ENCODE data around the gene KRT84.

Gene KRT84

DNA sequence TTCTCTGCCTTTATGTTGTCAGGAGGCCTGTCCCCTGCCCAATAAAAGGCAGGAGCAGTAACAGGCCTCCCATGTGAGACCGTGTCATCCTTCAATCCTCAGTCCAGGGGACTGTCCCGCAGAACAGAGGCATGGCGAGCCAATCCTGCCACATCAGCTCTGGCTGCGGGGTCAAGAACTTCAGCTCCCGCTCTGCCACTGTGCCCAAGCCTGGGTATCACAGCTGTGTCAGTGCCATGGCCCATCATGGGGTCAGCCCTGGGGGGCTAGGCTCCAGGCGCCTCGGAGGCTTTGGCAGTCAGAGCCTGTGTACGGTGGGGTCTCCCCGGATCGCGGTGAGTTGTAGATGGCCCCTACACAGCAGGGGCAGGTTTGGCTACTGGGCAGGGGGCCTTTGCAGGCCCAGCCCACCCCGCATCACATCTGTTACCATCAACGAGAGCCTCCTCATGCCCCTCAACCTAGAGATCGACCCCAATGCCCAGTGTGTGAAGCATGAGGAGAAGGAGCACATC, 44.3 kb downstream of the KRT84 start:
- DNase-seq, result no peak

DNA sequence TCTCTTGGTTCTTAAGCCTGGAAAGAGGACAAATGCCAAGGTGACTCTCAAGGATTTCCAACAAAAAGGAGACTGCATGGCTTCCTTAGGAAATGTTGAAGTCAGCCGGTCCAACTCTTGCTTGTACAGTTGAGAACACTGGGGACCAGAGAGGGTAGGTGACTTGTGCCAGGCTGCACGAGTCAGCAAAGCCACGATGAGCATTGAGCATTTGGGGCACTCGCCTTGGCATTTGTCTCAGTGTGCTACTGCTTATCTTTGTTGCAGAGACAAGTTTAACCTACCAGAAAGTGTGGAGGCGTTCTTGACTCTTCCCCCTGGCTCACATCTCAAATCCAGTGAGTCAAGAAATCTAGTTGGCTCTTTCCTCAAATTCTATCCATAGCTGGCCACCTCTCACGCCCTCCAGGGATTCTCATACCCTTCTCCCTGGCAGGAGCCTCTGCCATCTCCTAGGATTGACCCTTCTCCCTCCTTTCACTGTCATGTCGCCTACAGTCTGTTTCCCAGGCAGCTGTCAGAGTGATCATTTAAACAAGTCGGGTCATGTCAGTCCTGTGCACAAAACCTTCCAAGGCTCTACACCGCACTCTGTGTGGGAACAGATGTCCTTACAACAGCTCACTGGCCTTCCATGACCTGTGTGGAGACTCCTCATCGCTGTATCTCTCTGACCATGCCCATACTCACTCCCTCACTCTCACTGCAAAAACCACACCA, 47.1 kb downstream of the KRT84 start:
- no peak for DNase-seq

DNA sequence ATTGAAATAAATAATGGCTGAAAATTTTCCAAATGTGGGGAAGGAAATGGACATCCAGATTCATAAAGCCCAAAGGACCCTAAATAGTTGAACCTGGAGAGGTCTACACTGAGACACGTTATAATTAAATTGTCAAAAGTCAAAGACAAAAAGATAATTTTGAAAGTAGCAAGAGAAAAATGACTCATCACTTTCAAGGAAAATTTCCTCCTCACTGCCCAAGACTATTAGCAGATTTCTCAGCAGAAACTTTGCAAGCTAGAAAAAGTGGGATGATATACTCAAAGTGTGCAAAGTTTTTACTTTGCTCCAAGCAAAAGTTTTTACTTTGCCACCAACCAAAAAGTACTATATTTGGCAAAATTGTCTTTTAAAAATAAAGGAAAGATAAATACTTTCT, 48.4 kb downstream of the KRT84 start:
- DNase-seq, result no peak

DNA sequence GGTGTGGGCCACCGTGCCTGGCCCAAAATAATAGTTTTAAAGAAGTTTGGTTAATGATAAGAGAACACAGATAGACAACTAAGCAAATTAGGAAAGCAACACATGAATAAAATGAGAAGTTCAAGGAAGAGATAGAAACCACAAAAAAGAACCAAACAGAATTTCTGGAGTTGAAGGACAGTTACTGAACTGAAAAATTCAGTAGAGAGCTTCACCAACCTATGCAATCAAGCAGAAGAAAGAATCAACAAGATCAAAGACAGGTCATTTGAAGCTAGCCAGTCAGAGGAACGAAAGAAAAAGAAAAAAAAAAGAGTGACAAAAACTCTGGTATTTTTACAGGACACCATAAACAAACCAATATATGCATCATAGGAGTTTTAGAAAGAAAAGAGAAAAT, 48.8 kb downstream of the KRT84 start:
- no peak for DNase-seq

DNA sequence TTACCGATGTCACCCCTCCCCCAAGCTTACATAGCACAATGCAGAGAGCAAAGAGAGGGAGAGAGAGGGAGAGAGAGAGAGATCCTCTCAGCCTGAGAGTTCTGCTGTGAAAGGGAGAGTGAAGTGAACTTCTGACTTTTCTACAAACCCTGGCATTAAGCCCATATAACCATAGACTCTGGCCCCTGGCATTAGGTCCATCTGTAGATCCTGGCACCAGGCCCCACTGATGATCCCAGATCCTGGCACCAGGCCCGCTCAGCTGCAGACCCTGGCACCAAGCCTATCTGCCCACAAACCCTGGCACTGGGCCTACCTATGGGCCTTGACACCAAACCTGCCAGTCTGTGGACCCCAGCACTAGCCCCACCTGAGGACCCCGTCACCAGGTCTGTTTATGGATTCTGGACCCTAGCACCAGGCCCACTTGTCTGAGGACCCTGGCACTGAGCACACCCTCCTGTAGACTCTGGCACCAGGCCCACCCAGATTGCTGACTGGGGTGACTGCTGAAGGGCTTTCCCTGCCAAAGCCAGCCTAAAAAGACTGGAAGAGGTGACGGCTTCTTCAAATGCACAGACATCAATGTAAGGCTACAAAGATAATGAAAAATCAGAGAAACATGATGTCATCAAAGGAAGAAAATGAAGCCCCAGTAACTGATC, 49.7 kb downstream of the KRT84 start:
- no peak for DNase-seq

DNA sequence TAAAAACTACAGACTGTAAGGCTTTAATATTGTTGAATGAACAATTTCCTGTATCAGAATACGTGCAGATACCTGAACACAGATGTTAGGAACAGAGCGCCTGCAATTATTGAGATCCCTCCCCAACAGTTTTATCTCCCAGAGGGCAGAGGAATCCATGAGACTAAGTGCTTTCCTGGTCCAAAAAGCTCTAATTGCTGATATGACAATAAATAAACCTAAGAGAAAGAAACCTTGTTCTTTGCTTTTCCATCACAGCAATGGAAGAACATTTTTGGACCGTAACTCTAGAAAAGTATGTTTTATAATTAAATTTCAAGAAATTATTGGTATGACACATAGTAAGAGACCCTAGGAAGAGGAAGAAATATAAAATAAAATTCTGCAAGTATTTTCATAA, 51.3 kb downstream of the KRT84 start:
- no peak for DNase-seq

DNA sequence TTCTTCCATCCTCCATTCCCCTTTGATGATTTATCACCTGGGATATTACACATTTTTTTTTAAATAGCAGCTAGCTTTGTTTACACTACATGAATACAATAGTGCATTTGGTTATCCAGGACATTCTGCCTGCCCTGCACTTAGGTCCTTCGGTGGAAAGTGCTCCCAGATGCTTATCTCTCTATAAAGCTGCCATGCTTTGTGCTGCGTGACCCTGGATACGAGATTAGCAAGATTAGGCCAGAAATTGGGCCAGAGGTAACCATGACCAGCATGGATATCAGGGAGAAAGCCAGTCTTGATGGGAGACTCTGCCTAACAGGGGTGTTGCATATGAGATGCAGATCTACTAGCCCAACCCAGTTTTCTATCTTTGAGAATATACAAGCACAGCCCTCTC, 52.1 kb downstream of the KRT84 start:
- no peak for DNase-seq

DNA sequence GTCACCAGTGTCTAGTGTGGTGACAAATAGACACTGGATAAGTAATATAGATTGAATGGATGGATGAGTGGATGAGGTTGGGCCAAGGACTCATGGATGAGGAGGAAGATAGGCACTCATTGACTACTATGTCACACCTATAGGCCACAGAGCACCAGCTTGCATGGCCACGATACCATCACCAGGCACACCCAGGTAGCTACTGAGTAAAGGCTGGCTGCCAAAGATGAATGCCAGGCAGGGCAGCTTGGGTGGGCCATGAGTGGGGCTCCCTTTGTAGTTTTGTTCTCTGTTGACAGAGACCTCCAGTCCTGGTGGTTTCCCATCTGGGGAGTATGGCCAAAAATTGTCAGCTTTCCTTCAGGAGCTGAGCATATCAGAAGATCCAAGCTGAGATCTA, 53.1 kb downstream of the KRT84 start:
- DNase-seq, result no peak

DNA sequence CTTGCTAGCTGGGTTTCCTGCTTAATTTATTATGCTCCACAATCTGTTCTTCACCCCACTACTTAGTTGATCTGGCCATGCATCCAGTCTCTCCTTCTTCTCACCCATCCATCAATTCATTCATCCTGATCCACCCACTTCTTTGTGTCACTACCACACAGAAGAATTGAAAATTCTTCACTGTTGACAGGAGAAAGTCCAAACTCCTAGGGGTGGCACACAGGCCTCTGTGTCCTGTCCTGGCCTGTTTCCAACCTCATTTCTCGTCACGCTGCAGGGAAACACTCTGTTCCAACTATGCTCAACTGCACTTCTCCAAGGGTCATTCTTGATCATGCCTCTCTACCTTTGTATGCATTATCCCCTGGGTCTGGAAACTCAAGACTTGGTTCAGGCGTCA, 53.6 kb downstream of the KRT84 start:
- no peak for DNase-seq

DNA sequence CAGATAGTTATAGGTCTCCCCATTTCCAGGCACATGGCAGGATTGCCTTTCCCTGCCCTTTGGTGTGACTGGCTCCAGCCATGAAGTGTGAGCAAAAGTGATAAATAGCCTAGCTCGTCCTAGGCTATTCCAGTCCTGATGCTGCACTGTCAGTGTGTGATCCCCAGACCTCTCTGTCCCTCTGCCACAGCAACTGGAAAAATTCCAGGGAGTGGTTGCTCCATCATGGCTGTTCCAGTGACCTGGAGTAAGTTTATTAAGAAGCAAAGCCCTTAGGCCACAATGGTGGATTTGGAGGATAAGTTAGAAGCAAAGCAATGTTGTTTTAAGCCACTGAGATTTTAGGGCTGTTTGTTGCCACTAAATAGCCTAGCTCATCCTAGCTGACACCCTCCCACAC, 54.4 kb downstream of the KRT84 start:
- no peak for DNase-seq

DNA sequence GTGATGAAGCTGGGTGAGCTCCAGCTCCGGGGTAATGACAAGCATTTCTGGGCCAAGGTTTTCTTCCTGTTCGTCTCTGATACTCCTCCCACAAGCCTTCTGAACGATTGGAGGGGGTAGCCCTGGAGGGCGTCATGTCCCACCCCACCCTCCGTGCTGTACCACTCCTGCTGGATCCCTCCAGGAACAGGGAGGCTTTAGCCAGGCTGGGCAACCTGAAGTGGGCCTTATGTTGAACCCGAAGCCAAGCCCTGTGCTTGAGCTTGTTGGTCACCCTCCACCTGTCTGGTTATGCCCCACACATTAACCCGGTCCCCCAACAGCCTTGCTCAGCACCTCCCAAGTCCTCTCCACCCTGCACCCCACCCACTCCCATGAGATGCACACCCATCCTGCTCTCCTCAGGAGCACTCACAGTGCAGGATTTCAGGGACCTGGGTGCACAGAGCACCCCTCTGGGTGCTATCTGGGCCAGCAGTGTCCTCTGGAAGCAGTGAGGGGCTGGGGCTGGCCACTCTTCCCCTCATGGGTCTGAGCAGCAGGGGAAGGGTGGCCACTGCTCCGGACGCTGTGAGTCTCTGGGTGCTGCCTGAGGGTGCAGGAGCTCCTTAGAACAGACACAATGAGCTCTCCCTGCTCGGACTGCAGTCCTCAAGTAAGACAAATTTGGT, 57.5 kb downstream of the KRT84 start:
- no peak for DNase-seq

Measured in NCI-H187 treated with DMSO at 0.1 percent for 48 hours (cell line).